OCI-LY3 (cell line): ENCODE results near the gene IL22RA2.

Experiments used
- EZH2phosphoT487 ChIP-seq: fragments of 200-600 bp; shearing (Covaris generic); IDR thresholded peaks from 2 replicates; pipeline ENCODE4 v1.6.1; 2018; ENCODE audit warnings: antibody characterized with exemption, mixed run types, low read depth
- TF ChIP-seq, protein P1 (sequence below): fragments of 200-600, 300-600 bp; sonication (generic); IDR thresholded peaks from 2 replicates; pipeline ENCODE4 v1.5.1; 2014; ENCODE audit warnings: antibody characterized with exemption, low read length, low read depth

- TF ChIP-seq, protein P1, sequence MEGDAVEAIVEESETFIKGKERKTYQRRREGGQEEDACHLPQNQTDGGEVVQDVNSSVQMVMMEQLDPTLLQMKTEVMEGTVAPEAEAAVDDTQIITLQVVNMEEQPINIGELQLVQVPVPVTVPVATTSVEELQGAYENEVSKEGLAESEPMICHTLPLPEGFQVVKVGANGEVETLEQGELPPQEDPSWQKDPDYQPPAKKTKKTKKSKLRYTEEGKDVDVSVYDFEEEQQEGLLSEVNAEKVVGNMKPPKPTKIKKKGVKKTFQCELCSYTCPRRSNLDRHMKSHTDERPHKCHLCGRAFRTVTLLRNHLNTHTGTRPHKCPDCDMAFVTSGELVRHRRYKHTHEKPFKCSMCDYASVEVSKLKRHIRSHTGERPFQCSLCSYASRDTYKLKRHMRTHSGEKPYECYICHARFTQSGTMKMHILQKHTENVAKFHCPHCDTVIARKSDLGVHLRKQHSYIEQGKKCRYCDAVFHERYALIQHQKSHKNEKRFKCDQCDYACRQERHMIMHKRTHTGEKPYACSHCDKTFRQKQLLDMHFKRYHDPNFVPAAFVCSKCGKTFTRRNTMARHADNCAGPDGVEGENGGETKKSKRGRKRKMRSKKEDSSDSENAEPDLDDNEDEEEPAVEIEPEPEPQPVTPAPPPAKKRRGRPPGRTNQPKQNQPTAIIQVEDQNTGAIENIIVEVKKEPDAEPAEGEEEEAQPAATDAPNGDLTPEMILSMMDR = peak; percentile 67
- no peak for TF ChIP-seq EZH2phosphoT487
Measured at GRCh38 chr6:137165375-137166246, 7.8 kb downstream of the IL22RA2 start.
